Measurements from ENCODE around the gene VCAM1.

The VCAM1 gene

GRCh38 chr1:100782473-100783039 lies 63.0 kb downstream of the VCAM1 start:
- no peak for DNase-seq

- no peak for DNase-seq
These were observed 66.0 kb downstream of the VCAM1 start for GRCh38 chr1:100785470-100786052.

- no peak for DNase-seq
These were observed 67.3 kb downstream of the VCAM1 start for GRCh38 chr1:100786870-100787269.
